ENCODE results near the gene FAM83G. TPM values are rescaled to one million over a fixed set of nuclear protein-coding genes. Genes with fewer than 3 reads are reported as not detected.
"Not testable (repeated sequence)": the region's sequence is repeated elsewhere in the genome, so short reads cannot be mapped to it uniquely, and the experiment has no call there.

The FAM83G gene
- total RNA-seq, 3 donors from 2014 or later: 18.9 to 40.4 (median 29.1) TPM

GRCh38 chr17:19023209-19023999, 18.8 kb upstream of the FAM83G start:
- ATAC-seq (no peak), DNase-seq (peak in 1 of 3 donors; percentile 25)
- no peak for TF ChIP-seq CTCF (IDR thresholded peaks at IDR 0.05)
- no peaks in the 10 kb centered on the region for H3K36me3 ChIP-seq (ENCODE audit: low read depth)
- H3K4me1 ChIP-seq (ENCODE audit: low read depth): no peaks in the 10 kb centered on the region
- H3K9me3 ChIP-seq: no peaks in the 10 kb centered on the region
- intact Hi-C loops (cut with DNase I, micrococcal nuclease): no loop called here
- no peak overlapping the region for H3K4me3 ChIP-seq

GRCh38 chr17:19022747-19023146, 18.2 kb upstream of the FAM83G start:
- no peak for ATAC-seq
- H3K4me3 ChIP-seq: no peak overlapping the region
- intact Hi-C loops (cut with DNase I, micrococcal nuclease): no loop called here
- H3K4me1 ChIP-seq (ENCODE audit: low read depth): no peaks in the 10 kb centered on the region
- H3K9me3 ChIP-seq: no peaks in the 10 kb centered on the region
- H3K36me3 ChIP-seq (ENCODE audit: low read depth): no peaks in the 10 kb centered on the region
- peak in 2 of 3 donors; percentile 18 to 44 for DNase-seq
- no peak for TF ChIP-seq CTCF (IDR thresholded peaks at IDR 0.05)

GRCh38 chr17:19022128-19022527, 17.6 kb upstream of the FAM83G start:
- no peak overlapping the region for H3K4me3 ChIP-seq
- H3K9me3 ChIP-seq: no peaks in the 10 kb centered on the region
- intact Hi-C loops (cut with DNase I, micrococcal nuclease): no loop called here
- no peaks in the 10 kb centered on the region for H3K4me1 ChIP-seq (ENCODE audit: low read depth)
- ATAC-seq (no peak), DNase-seq (peak in 2 of 3 donors; percentile 11 to 23)
- H3K36me3 ChIP-seq (ENCODE audit: low read depth): no peaks in the 10 kb centered on the region
- TF ChIP-seq CTCF (IDR thresholded peaks at IDR 0.05): no peak

GRCh38 chr17:19021622-19022083, 17.1 kb upstream of the FAM83G start:
- no peak for TF ChIP-seq CTCF (IDR thresholded peaks at IDR 0.05)
- peak; percentile 21 for ATAC-seq
- no peaks in the 10 kb centered on the region for H3K9me3 ChIP-seq
- H3K4me1 ChIP-seq (ENCODE audit: low read depth): no peaks in the 10 kb centered on the region
- H3K36me3 ChIP-seq (ENCODE audit: low read depth): no peaks in the 10 kb centered on the region
- H3K4me3 ChIP-seq: no peak overlapping the region
- intact Hi-C loops (cut with DNase I, micrococcal nuclease): no loop called here
- peak; percentile 54 to 58 (median 57) for DNase-seq

- H3K4me3 ChIP-seq; H3K36me3 ChIP-seq (ENCODE audit: low read depth); intact Hi-C loops (cut with DNase I, micrococcal nuclease); ATAC-seq; H3K4me1 ChIP-seq (ENCODE audit: low read depth); H3K9me3 ChIP-seq: not testable (repeated sequence)
- peak in 2 of 3 donors; percentile 20 to 34 for DNase-seq
These were observed 16.6 kb upstream of the FAM83G start for GRCh38 chr17:19021011-19021621.

- TF ChIP-seq CTCF (IDR thresholded peaks at IDR 0.05): no peak
- no peak for ATAC-seq
- DNase-seq: peak in 2 of 3 donors; percentile 17 to 27
- Histone ChIP-seq H3K9me3 (no peaks in the 10 kb centered on the region), H3K4me3 (no peak overlapping the region), H3K36me3 (ENCODE audit: low read depth) (no peaks in the 10 kb centered on the region), H3K4me1 (ENCODE audit: low read depth) (no peaks in the 10 kb centered on the region)
- intact Hi-C loops (cut with DNase I, micrococcal nuclease): no loop called here
These were observed 15.5 kb upstream of the FAM83G start for GRCh38 chr17:19020016-19020415.

Data from mucosa of descending colon (tissue), 3 donors.